Large intestine (tissue), 3 donors: ENCODE data around the gene SLC31A1. TPM values are rescaled to one million over a fixed set of nuclear protein-coding genes. Genes with fewer than 3 reads are reported as not detected.
"Not testable (repeated sequence)": the region's sequence is repeated elsewhere in the genome, so short reads cannot be mapped to it uniquely, and the experiment has no call there.

Experiments
- DNase-seq, 2 donors: peaks; one replicate each; pipeline versions ENCODE4 v3.0.0 to v3.0.0-alpha.2; 2013
- H3K27ac ChIP-seq: one replicate; pipeline ENCODE4 v1.5.1; 2013; ENCODE audit warnings: low read length
- H3K27me3 ChIP-seq: 2 replicates; pipeline ENCODE4 v1.6.1; 2013; ENCODE audit warnings: low read length; ENCODE audit not compliant: control insufficient read depth, insufficient read depth
- H3K36me3 ChIP-seq: 2 replicates; pipeline ENCODE4 v1.6.1; 2013; ENCODE audit warnings: low read length; ENCODE audit not compliant: control insufficient read depth, insufficient read depth
- H3K4me1 ChIP-seq: one replicate; pipeline ENCODE4 v1.6.1; 2013; ENCODE audit warnings: low read length; ENCODE audit not compliant: control insufficient read depth, insufficient read depth
- H3K4me3 ChIP-seq: one replicate; pipeline ENCODE4 v1.5.1; 2013; ENCODE audit warnings: low read length
- H3K9me3 ChIP-seq: one replicate; pipeline ENCODE4 v1.6.1; 2013; ENCODE audit warnings: mild to moderate bottlenecking, low read depth, low read length, moderate library complexity; ENCODE audit not compliant: control insufficient read depth
- WGBS: methylation state at CpG from one replicate; pipeline ENCODE4 v1.1.5; 2013; ENCODE audit warnings: low lambda C conversion rate; ENCODE audit not compliant: insufficient coverage; 5-methylcytosine and 5-hydroxymethylcytosine counted together
- polyA plus RNA-seq: library from polyadenylated mRNA; unstranded; fragments of 120-200 nt; gene quantifications from one replicate; pipeline ENCODE4 v1.2.1, GENCODE V29; 2013

Gene SLC31A1
- polyA plus RNA-seq, 1 donor: 32.2 TPM

DNA sequence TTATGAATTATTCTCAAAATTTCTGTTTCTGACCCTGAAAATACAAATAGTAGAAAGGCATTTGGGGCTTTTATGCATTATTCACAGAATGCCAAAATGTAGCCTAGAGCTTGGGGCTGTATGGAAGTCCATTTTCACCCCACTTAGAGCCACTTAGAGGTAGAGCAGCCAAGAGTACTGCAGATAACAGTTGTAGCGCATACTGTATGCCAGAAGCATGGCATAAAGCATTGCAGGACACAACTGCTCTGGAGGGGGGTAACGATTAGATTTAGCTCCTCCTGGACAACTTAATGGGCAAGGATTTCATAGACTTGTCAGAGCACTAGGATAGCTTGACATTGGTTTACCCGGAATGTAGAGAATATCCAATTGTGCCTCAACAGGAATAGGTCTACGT, 15.7 kb downstream of the SLC31A1 start:
- 93% methylated on average over 3 of the region's 4 CpGs for WGBS

DNA sequence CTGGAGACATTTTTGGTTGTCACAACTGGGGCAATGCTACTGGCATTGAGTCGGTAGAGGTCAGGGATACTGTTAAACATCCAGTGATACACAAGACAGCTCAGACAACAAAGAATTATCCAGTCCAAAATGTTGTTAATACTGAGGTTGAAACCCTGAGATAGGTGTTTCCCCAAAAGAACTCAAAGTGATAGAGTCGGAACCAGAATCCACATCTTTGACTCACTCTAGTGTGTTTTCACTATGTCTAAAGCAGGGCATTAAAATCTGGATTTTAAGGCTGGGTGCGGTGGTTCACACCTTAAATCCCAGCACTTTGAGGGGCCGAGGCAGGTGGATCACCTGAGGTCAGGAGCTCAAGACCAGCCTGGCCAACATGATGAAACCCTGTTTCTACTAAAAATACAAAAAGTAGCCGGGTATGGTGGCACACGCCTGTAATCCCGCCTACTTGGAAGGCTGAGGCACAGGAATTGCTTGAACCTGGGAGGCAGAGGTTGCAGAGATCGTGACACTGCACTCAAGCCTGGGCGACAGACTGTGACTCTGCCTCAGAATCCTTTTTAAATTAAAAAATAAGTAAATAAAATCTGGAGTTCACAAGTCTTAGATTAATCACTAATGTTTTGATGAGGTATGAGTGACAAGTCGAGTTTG, 17.0 kb downstream of the SLC31A1 start:
- H3K9me3 ChIP-seq: no peaks in the 10 kb centered on the region
- no peak overlapping the region for H3K4me3 ChIP-seq
- H3K27ac ChIP-seq: no peak overlapping the region
- DNase-seq: no peak
- no peaks in the 10 kb centered on the region for H3K36me3 ChIP-seq
- no peaks in the 10 kb centered on the region for H3K4me1 ChIP-seq
- no peaks in the 10 kb centered on the region for H3K27me3 ChIP-seq
- WGBS: 90% methylated on average over 2 of the region's 10 CpGs

More for the DNA sequence above, 15.7 kb downstream of the SLC31A1 start:
- no peaks in the 10 kb centered on the region for H3K36me3 ChIP-seq
- no peaks in the 10 kb centered on the region for H3K27me3 ChIP-seq
- DNase-seq: no peak
- no peaks in the 10 kb centered on the region for H3K9me3 ChIP-seq
- H3K27ac ChIP-seq: no peak overlapping the region
- no peaks in the 10 kb centered on the region for H3K4me1 ChIP-seq
- no peak overlapping the region for H3K4me3 ChIP-seq

DNA sequence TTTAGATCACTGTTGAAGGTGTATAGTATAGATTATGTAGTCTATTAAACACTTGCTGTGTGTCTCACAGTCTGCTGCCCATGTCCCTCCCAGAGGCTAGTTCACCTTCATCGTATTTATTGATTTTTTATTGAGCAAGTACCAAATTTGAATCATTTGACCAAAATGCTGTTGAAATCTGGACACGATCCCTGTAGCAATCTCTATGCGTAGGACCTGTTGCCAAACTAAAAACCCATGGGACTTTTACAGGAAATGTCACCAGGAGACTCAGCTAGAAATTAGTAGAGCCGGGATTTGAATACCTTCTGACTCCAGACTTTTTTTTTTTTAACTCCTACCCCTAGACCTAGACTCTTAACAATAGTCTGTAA, 17.5 kb downstream of the SLC31A1 start:
- H3K27me3 ChIP-seq: no peaks in the 10 kb centered on the region
- no peaks in the 10 kb centered on the region for H3K9me3 ChIP-seq
- no peaks in the 10 kb centered on the region for H3K4me1 ChIP-seq
- 100% methylated on average over 1 of the region's 4 CpGs for WGBS
- no peak for DNase-seq
- no peaks in the 10 kb centered on the region for H3K36me3 ChIP-seq
- no peak overlapping the region for H3K27ac ChIP-seq
- no peak overlapping the region for H3K4me3 ChIP-seq

DNA sequence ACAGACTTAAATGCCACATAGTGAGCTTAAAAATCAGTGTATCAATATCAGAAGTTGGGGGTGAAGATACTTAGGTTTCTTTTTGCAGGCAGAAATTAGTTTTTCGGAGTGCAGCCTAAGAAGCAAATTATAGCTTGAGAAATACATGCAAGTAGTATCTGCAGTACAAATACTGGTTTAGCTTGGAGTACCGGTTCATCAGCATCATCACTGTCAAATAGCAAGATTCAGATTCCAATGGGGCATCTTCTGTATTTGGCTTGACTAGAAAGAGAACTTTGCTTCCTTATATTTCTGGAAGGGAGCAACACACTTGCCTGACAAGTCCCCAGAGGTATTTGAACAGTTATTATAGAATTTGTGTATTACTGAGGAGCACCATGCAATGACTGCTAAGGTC, 19.8 kb downstream of the SLC31A1 start:
- no peaks in the 10 kb centered on the region for H3K27me3 ChIP-seq
- H3K9me3 ChIP-seq: no peaks in the 10 kb centered on the region
- DNase-seq: no peak
- WGBS: no CpG with 5 or more reads among the region's 2 CpGs
- H3K36me3 ChIP-seq: no peaks in the 10 kb centered on the region
- H3K4me1 ChIP-seq: no peaks in the 10 kb centered on the region
- no peak overlapping the region for H3K4me3 ChIP-seq
- H3K27ac ChIP-seq: no peak overlapping the region

DNA sequence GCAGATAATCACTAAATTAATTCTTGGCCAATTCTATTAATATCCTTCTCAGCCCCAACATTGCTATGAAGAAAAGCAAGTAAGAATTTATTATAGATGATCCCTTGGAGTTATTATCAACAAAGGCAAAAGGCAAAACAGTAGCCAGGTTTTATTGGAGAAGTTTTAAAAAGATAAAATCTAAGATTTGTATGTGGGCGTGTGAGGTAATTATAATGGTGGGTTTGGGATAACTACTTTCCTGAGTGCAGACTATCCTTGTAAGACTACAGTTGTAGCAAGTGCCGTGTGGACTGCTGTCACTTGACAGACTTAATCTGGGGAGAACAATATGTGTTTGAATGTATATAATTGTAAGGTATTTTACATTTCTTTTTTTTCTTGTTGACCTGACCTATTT, 23.2 kb downstream of the SLC31A1 start:
- Histone ChIP-seq H3K9me3 (no peaks in the 10 kb centered on the region), H3K27ac (no peak overlapping the region), H3K27me3 (no peaks in the 10 kb centered on the region), H3K4me3 (no peak overlapping the region), H3K4me1 (no peaks in the 10 kb centered on the region), H3K36me3 (no peaks in the 10 kb centered on the region)
- no CpG with 5 or more reads among the region's 2 CpGs for WGBS
- DNase-seq: no peak

DNA sequence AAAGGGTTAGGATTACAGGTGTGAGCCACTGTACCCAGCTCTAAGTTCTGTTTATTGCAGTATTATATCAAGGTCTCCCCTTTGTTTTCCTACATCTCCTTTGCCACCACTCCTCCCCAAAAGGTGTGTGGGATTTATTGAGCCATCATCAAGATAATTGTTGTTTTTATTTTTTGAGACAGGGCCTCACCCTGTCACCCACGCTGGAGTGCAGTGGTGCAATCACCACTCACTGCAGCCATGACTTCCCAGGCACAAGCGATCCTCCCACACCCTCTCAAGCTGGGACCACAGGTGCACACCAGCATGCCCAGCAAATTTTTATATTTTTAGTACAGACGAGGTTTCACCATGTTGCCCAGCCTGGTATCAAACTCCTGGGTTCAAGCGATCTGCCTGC, 24.6 kb downstream of the SLC31A1 start:
- no peaks in the 10 kb centered on the region for H3K36me3 ChIP-seq
- no peak overlapping the region for H3K4me3 ChIP-seq
- H3K27ac ChIP-seq: no peak overlapping the region
- DNase-seq: no peak
- H3K4me1 ChIP-seq: no peaks in the 10 kb centered on the region
- WGBS: no CpG with 5 or more reads among the region's 4 CpGs
- no peaks in the 10 kb centered on the region for H3K27me3 ChIP-seq
- no peaks in the 10 kb centered on the region for H3K9me3 ChIP-seq

DNA sequence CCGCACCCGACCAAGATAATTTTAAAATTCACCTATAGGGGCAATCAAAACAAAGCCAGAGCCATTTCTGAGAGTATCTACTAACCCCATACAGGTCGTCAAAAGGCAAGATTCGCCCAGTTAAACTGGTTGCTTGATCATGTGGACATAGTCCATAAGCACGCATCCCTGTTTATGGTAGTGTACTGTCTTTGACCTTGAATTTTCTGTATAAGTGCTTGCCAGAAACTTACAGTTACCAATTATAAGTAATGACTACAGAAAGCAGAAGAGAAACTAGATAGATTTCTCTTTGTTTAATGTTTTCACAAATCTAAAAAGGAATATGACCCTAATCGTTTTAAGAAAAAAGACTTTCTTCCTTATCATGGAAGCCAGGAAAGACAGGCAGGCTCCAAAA, 25.6 kb downstream of the SLC31A1 start:
- Histone ChIP-seq H3K4me1 (no peaks in the 10 kb centered on the region), H3K27me3 (no peaks in the 10 kb centered on the region), H3K36me3 (no peaks in the 10 kb centered on the region), H3K27ac (no peak overlapping the region), H3K4me3 (no peak overlapping the region), H3K9me3 (no peaks in the 10 kb centered on the region)
- DNase-seq: no peak
- no CpG with 5 or more reads among the region's 6 CpGs for WGBS

DNA sequence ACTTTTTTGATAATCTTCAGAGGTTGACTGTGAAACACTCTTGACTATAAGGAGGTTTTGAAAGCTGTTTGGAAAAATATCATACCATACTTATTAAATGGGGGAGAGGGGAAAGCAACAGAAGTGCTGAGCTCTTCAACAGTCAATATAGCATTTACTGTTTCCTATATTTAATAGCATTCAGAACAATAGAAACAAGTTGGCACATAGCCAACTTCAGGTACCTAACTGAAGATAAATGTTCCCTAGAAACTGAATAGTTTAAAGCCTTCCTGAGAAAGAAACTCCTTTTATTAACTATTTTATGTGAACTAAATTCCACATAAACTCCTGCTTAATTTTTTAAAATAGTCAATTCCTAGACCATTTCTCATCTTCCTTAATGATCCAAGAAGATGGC, 26.3 kb downstream of the SLC31A1 start:
- H3K27me3 ChIP-seq: no peaks in the 10 kb centered on the region
- H3K36me3 ChIP-seq: no peaks in the 10 kb centered on the region
- no peak overlapping the region for H3K27ac ChIP-seq
- no peaks in the 10 kb centered on the region for H3K4me1 ChIP-seq
- no peak overlapping the region for H3K4me3 ChIP-seq
- H3K9me3 ChIP-seq: no peaks in the 10 kb centered on the region
- no peak for DNase-seq

DNA sequence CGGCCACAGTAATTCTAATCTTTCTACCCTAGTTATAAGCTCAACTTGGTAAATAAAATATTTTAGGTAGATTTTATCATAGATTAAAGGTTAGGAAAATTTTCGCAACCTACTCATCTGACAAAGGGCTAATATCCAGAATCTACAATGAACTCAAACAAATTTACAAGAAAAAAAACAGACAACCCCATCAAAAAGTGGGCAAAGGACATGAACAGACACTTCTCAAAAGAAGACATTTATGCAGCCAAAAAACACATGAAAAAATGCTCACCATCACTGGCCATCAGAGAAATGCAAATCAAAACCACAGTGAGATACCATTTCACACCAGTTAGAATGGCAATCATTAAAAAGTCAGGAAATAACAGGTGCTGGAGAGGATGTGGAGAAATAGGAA, 28.3 kb downstream of the SLC31A1 start:
- WGBS: no CpG with 5 or more reads among the region's 2 CpGs
- H3K27me3 ChIP-seq, H3K9me3 ChIP-seq, H3K36me3 ChIP-seq, H3K27ac ChIP-seq, DNase-seq, H3K4me3 ChIP-seq, H3K4me1 ChIP-seq: not testable (repeated sequence)

DNA sequence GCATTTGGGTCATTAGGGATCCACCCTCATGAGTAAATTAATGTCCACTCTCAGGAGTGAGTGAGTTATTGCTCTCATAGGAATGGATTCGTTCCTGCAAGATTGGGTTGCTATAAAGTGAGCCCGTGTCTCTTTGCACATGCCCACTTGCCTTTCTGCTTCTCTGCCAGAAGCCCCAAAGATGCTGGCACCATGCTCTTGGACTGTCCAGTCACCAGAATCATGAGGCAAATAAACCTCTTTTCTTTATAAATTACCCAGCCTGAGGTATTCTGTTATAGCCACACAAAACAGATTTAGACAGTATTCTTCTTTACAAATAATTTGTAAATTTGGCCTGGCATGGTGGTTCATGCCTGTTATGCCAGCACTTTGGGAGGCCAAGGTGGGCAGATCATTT, 29.5 kb downstream of the SLC31A1 start:
- no CpG with 5 or more reads among the region's 2 CpGs for WGBS
- no peaks in the 10 kb centered on the region for H3K9me3 ChIP-seq
- DNase-seq: no peak
- no peak overlapping the region for H3K4me3 ChIP-seq
- H3K27me3 ChIP-seq: no peaks in the 10 kb centered on the region
- no peaks in the 10 kb centered on the region for H3K4me1 ChIP-seq
- H3K36me3 ChIP-seq: no peaks in the 10 kb centered on the region
- H3K27ac ChIP-seq: no peak overlapping the region

DNA sequence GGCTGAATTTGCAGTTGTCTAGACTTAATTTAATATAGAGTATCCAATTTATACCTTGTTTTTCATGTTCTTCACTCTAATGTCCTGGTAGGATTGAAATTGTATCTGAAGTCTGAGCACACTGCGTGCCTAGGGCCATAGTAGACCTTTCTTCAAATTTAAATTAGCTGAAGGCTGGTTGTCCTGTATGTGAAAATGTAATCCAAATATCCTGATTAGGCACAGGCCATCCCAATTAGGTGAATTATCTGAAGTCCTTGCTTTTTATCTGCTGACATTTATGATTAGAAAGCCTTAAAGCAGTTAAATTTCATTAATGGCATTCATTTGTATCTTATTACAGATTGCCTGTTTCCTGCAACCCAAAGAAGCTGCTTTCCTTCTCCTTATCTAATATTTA, 33.6 kb downstream of the SLC31A1 start:
- Histone ChIP-seq H3K4me1 (no peaks in the 10 kb centered on the region), H3K36me3 (peaks cover 20% of the 10 kb centered on the region), H3K27ac (no peak overlapping the region), H3K27me3 (no peaks in the 10 kb centered on the region), H3K9me3 (no peaks in the 10 kb centered on the region), H3K4me3 (no peak overlapping the region)
- no peak for DNase-seq
- no CpG with 5 or more reads among the region's 1 CpG for WGBS
